ENCODE data around the gene PCDHB12. TPM values are rescaled to one million over a fixed set of nuclear protein-coding genes. Genes with fewer than 3 reads are reported as not detected.

Gene PCDHB12
- total and polyA plus RNA-seq, 2 of the 13 experiments (the other 11 are each of a cell fraction or from before 2014, with no cell fraction given), result 0.03 to 0.04 TPM

DNA sequence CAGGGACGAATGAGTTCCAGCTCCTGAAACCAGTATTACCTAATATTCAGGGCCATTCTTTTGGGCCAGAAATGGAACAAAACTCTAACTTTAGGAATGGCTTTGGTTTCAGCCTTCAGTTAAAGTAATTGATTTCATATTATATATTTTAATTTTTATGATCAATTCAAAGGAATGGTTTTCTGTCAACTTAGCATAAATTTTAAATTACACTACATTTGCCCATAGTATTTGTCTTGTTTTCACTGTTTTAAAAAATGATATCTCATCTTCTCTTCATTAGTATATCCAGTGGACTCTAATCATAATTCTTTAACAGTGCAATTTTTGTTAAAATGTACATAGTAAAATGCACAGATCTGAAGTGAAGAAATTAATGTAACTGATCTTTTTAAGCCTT lies 28.2 kb upstream of the PCDHB12 start:
- DNase-seq (ENCODE audit: low spot score), result no peak
- no peaks in the 10 kb centered on the region; the same call in 1 of the 2 replicates for H3K4me1 ChIP-seq (ENCODE audit: insufficient read depth, low read length)
- no peaks in the 10 kb centered on the region for H4K20me1 ChIP-seq (ENCODE audit: insufficient read depth, low read length)
- H3K79me2 ChIP-seq (ENCODE audit: insufficient read depth, low read length), result no peaks in the 10 kb centered on the region
- ChIA-PET CTCF (ENCODE audit: low intra/inter-chr PET ratio, low total read pairs) (no interaction called here), POLR2A (no interaction called here)
- H3K4me3 ChIP-seq (replicated peaks in 1 of 3; ENCODE audit: insufficient read depth in 1 of 3, low read depth in 2 of 3, low read length in 3 of 3), result no peak overlapping the region
- ATAC-seq, result no peak
- H3K9ac ChIP-seq (ENCODE audit: insufficient read depth, low read depth, low read length), result no peak overlapping the region
- no peaks in the 10 kb centered on the region; a peak in 1 of 5 replicates for H3K27me3 ChIP-seq (ENCODE audit: control insufficient read depth in 1 of 2, insufficient read depth in 2 of 2, low read length in 2 of 2)
- no peak for FAIRE-seq
- in situ Hi-C loops (cut with HindIII; ENCODE audit: extremely low pct_ligation_motif_present, low pct_unique_long_range_greater_than_20kb) (no loop called here), intact Hi-C loops (cut with micrococcal nuclease; ENCODE audit: unreplicated experiment) (no loop called here)
- no peak overlapping the region for H3K27ac ChIP-seq (ENCODE audit: extremely low read length, insufficient read depth, low read length)
- no peaks in the 10 kb centered on the region for H3K36me3 ChIP-seq (replicated peaks in 1 of 2; ENCODE audit: control insufficient read depth in 1 of 2, insufficient read depth in 2 of 2, low read length in 2 of 2)
- H2AFZ ChIP-seq (ENCODE audit: low read length), result no peak overlapping the region
- H3K4me2 ChIP-seq (ENCODE audit: low read depth, low read length), result no peak overlapping the region
- TF ChIP-seq ZNF720 (CRISPR knock-in tag; IDR thresholded peaks at IDR 0.05) (no peak), MAFK (conservative IDR thresholded peaks at IDR 0.05 in 1 of 2, IDR thresholded peaks at IDR 0.05 in 1 of 2; ENCODE audit: low read length in 2 of 2) (peak; percentile 32 to 71; a peak in 3 of 4 replicates)
- no peaks in the 10 kb centered on the region for H3K9me3 ChIP-seq (ENCODE audit: low read length)
- no TSS peak for BruUV-seq (replicated peaks)
- 17% methylated on average over 1 of the region's 1 CpG for WGBS (ENCODE audit: low lambda C conversion rate)

GRCh38 chr5:141182248-141182647 lies 26.3 kb upstream of the PCDHB12 start, which contains the start of gene PCDHB16:
PCDHB16 (plus strand) TSS chr5:141182387; CDS start chr5:141182560, 173 bp downstream.
- peak; percentile 53 for DNase-seq (ENCODE audit: low spot score)
- peak; percentile 63 for FAIRE-seq
- Histone ChIP-seq H3K9ac (ENCODE audit: insufficient read depth, low read depth, low read length) (peak within 1 kb of the TSS; percentile 38; the same call in 1 of the 2 replicates), H3K9me3 (ENCODE audit: low read length) (no peaks in the 10 kb centered on the region), H3K4me2 (ENCODE audit: low read depth, low read length) (peak within 1 kb of the TSS; percentile 66), H3K36me3 (replicated peaks in 1 of 2; ENCODE audit: control insufficient read depth in 1 of 2, insufficient read depth in 2 of 2, low read length in 2 of 2) (no peaks in the 10 kb centered on the region), H3K79me2 (ENCODE audit: insufficient read depth, low read length) (no peaks in the 10 kb centered on the region), H3K4me1 (ENCODE audit: insufficient read depth, low read length) (no peaks in the 10 kb centered on the region; the same call in 1 of the 2 replicates), H3K4me3 (replicated peaks in 1 of 3; ENCODE audit: insufficient read depth in 1 of 3, low read depth in 2 of 3, low read length in 3 of 3) (peak within 1 kb of the TSS; percentile 35 to 61 (median 58); a peak in 5 of 6 replicates), H3K27me3 (ENCODE audit: control insufficient read depth in 1 of 2, insufficient read depth in 2 of 2, low read length in 2 of 2) (no peaks in the 10 kb centered on the region; a peak in 1 of 5 replicates), H3K27ac (ENCODE audit: extremely low read length, insufficient read depth, low read length) (no peak within 1 kb of the TSS), H2AFZ (ENCODE audit: low read length) (peak within 1 kb of the TSS; percentile 83), H4K20me1 (ENCODE audit: insufficient read depth, low read length) (no peaks in the 10 kb centered on the region)
- ChIA-PET CTCF (ENCODE audit: low intra/inter-chr PET ratio, low total read pairs) (interaction anchor here (1.6 kb wide), 1 partner anchor 88 kb away, joined by 5 read pairs; the partner anchor contains the start of gene PCDHB2), POLR2A (no interaction called here)
- 9% methylated on average over 13 of the region's 13 CpGs for WGBS (ENCODE audit: low lambda C conversion rate)
- no TSS peak for BruUV-seq (replicated peaks)
- in situ Hi-C loops (cut with HindIII; ENCODE audit: extremely low pct_ligation_motif_present, low pct_unique_long_range_greater_than_20kb) (no loop called here), intact Hi-C loops (cut with micrococcal nuclease; ENCODE audit: unreplicated experiment) (loop anchor here (1.0 to 2.0 kb wide), 2 partner anchors 87 to 98 kb away; partner anchors contain the start of gene PCDHB2)
- ATAC-seq, result peak; percentile 89
- TF ChIP-seq, protein P1, sequence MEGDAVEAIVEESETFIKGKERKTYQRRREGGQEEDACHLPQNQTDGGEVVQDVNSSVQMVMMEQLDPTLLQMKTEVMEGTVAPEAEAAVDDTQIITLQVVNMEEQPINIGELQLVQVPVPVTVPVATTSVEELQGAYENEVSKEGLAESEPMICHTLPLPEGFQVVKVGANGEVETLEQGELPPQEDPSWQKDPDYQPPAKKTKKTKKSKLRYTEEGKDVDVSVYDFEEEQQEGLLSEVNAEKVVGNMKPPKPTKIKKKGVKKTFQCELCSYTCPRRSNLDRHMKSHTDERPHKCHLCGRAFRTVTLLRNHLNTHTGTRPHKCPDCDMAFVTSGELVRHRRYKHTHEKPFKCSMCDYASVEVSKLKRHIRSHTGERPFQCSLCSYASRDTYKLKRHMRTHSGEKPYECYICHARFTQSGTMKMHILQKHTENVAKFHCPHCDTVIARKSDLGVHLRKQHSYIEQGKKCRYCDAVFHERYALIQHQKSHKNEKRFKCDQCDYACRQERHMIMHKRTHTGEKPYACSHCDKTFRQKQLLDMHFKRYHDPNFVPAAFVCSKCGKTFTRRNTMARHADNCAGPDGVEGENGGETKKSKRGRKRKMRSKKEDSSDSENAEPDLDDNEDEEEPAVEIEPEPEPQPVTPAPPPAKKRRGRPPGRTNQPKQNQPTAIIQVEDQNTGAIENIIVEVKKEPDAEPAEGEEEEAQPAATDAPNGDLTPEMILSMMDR (CRISPR knock-in tag; IDR thresholded peaks at IDR 0.05), result peak; percentile 79
- TF ChIP-seq, protein P2, sequence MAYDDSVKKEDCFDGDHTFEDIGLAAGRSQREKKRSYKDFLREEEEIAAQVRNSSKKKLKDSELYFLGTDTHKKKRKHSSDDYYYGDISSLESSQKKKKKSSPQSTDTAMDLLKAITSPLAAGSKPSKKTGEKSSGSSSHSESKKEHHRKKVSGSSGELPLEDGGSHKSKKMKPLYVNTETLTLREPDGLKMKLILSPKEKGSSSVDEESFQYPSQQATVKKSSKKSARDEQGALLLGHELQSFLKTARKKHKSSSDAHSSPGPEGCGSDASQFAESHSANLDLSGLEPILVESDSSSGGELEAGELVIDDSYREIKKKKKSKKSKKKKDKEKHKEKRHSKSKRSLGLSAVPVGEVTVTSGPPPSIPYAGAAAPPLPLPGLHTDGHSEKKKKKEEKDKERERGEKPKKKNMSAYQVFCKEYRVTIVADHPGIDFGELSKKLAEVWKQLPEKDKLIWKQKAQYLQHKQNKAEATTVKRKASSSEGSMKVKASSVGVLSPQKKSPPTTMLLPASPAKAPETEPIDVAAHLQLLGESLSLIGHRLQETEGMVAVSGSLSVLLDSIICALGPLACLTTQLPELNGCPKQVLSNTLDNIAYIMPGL (CRISPR knock-in tag; IDR thresholded peaks at IDR 0.05; ENCODE audit: borderline replicate concordance in 1 of 2, low read depth in 1 of 2), result peak in 1 of 2 experiments; percentile 62; a peak in 1 of 4 replicates
- TF ChIP-seq SAP130 (CRISPR knock-in tag; IDR thresholded peaks at IDR 0.05; ENCODE audit: low read depth) (0 out of 2 replicates have a peak, but pooled peaks have one; percentile 13), ZNF761 (CRISPR knock-in tag; conservative IDR thresholded peaks at IDR 0.05) (no peak), FOXJ3 (CRISPR knock-in tag; IDR thresholded peaks at IDR 0.05; ENCODE audit: borderline replicate concordance) (0 out of 2 replicates have a peak, but pooled peaks have one; percentile 24), POGZ (CRISPR knock-in tag; IDR thresholded peaks at IDR 0.05) (peak; percentile 47; the same call in 1 of the 2 replicates), SOX6 (IDR thresholded peaks at IDR 0.05) (no peak), SOX6 (CRISPR knock-in tag; IDR thresholded peaks at IDR 0.05) (peak; percentile 12; the same call in 1 of the 2 replicates), IKZF1 (IDR thresholded peaks at IDR 0.05) (no peak), ZNF574 (CRISPR knock-in tag; IDR thresholded peaks at IDR 0.05) (peak; percentile 77)
